Type B pancreatic cell (in vitro differentiated cells): ENCODE results near the gene APOE. TPM values are rescaled to one million over a fixed set of nuclear protein-coding genes. Genes with fewer than 3 reads are reported as not detected.
"Not testable (repeated sequence)": the region's sequence is repeated elsewhere in the genome, so short reads cannot be mapped to it uniquely, and the experiment has no call there.

Experiments
- DNase-seq: peaks from one replicate; pipeline ENCODE4 v3.0.0; 2021; ENCODE audit warnings: mixed read lengths; ENCODE audit not compliant: unreplicated experiment; ENCODE audit errors: extremely low spot score
- H3K27ac Mint-ChIP-seq: 2 replicates; pipeline ENCODE4 v1.8.0; 2021; ENCODE audit warnings: mild to moderate bottlenecking, mixed read lengths
- H3K27me3 Mint-ChIP-seq: 2 replicates; pipeline ENCODE4 v1.8.0; 2021; ENCODE audit warnings: mixed read lengths
- H3K36me3 Mint-ChIP-seq: 2 replicates; pipeline ENCODE4 v1.8.0; 2021; ENCODE audit warnings: mixed read lengths
- H3K4me1 Mint-ChIP-seq: one replicate; pipeline ENCODE4 v1.8.0; 2021; ENCODE audit warnings: mixed read lengths; ENCODE audit not compliant: unreplicated experiment
- H3K4me3 Mint-ChIP-seq: 2 replicates; pipeline ENCODE4 v1.8.0; 2021; ENCODE audit warnings: mild to moderate bottlenecking, mixed read lengths
- H3K9me3 Mint-ChIP-seq: 2 replicates; pipeline ENCODE4 v1.8.0; 2021; ENCODE audit warnings: mixed read lengths
- CTCF ChIP-seq: fragments of 200-600 bp; sonication (generic); conservative IDR thresholded peaks from 2 replicates; pipeline ENCODE4 v1.5.0; 2021; ENCODE audit warnings: antibody characterized with exemption, mild to moderate bottlenecking
- long read RNA-seq: library from polyadenylated mRNA; unstranded; transcript quantifications from one replicate; pipeline ENCODE4 v2.0.0, GENCODE V29; 2020
- total RNA-seq: library from RNA; stranded (reverse); gene quantifications from 2 replicates; pipeline ENCODE4 v1.2.1, GENCODE V29; 2021; ENCODE audit warnings: low replicate concordance

APOE gene
- total RNA-seq: 168 and 209 TPM in 2 replicates
- long read RNA-seq, partial matches to known transcripts: 0 of 1 reads
- long read RNA-seq, other reads (novel, unspliced or antisense): 0 of 1 reads

DNA sequence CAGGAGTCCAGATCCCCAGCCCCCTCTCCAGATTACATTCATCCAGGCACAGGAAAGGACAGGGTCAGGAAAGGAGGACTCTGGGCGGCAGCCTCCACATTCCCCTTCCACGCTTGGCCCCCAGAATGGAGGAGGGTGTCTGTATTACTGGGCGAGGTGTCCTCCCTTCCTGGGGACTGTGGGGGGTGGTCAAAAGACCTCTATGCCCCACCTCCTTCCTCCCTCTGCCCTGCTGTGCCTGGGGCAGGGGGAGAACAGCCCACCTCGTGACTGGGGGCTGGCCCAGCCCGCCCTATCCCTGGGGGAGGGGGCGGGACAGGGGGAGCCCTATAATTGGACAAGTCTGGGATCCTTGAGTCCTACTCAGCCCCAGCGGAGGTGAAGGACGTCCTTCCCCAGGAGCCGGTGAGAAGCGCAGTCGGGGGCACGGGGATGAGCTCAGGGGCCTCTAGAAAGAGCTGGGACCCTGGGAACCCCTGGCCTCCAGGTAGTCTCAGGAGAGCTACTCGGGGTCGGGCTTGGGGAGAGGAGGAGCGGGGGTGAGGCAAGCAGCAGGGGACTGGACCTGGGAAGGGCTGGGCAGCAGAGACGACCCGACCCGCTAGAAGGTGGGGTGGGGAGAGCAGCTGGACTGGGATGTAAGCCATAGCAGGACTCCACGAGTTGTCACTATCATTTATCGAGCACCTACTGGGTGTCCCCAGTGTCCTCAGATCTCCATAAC is at the start of gene APOE:
APOE (plus strand) TSS at position 360 of the 724 bp plus-strand sequence. CDS start 829 bp downstream, outside the sequence.
- Mint-ChIP-seq H3K9me3 (no peaks in the 10 kb centered on the region), H3K27ac (peak within 1 kb of the TSS; percentile 79), H3K4me1 (peaks cover 7% of the 10 kb centered on the region), H3K4me3 (peak within 1 kb of the TSS; percentile 91), H3K27me3 (no peaks in the 10 kb centered on the region), H3K36me3 (no peaks in the 10 kb centered on the region)
- TF ChIP-seq CTCF: no peak
- DNase-seq: no peak

DNA sequence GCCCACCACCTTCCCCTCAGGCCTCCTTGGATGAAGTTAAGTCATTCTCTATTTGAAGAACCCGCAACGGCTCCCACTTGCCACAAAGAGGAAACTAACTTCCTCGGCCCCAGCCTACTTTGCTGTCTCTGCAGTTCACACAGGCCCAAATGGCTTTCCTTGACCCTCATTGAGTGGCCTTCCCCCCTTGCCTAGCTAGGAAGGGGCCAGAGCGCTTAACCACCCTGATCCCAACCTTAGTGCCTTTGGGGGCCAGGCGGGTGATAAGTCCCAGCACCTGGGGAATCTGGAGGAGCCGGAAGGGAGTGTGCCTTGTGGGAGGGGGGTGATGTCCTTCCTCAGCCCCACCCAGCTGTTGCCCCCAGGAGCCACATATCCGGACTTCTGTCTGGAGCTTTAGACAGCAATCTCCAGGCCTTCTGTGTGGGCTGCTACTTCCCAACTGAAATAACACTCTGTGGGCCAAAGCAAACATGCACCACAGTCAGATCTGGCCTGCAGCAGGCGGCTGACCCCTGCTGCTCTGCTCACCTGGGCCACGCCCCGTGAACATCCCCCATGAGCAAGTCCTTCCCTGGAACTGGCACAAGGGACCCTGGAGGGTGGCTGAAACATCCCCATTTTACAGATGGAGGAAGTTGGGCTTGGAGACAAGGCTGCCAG is 49.0 kb upstream of the APOE start:
- Mint-ChIP-seq H3K27me3 (no peaks in the 10 kb centered on the region), H3K9me3 (no peaks in the 10 kb centered on the region), H3K27ac (peak overlapping the region; percentile 83), H3K4me3 (peak overlapping the region; percentile 50), H3K4me1 (peaks cover 16% of the 10 kb centered on the region), H3K36me3 (peaks cover 35% of the 10 kb centered on the region)
- TF ChIP-seq CTCF: no peak
- DNase-seq: no peak

DNA sequence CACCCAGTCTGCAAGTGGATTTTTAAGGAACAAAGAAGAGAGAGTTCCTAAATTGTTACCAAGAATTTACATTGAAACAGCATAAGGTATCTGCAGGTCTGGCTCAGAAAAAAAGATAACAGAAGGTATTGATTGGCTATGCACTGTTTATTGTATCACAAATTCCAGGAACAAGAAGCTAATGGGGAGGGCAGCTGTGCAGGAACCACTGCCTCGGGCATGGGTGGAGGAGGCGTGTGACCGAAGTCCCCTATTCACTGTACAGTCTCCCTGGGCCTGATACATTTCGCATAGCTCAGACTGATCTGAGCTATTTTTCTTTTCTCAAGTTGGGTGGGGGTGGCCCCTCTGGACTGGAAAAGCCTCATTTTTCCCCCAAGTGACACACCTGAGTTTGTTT is 47.8 kb upstream of the APOE start:
- H3K4me3 Mint-ChIP-seq: peak overlapping the region; percentile 76
- no peaks in the 10 kb centered on the region for H3K9me3 Mint-ChIP-seq
- peaks cover 33% of the 10 kb centered on the region for H3K36me3 Mint-ChIP-seq
- no peak for TF ChIP-seq CTCF
- peaks cover 14% of the 10 kb centered on the region for H3K4me1 Mint-ChIP-seq
- H3K27me3 Mint-ChIP-seq: no peaks in the 10 kb centered on the region
- DNase-seq: no peak
- H3K27ac Mint-ChIP-seq: peak overlapping the region; percentile 85

- not testable (repeated sequence) for H3K4me1 Mint-ChIP-seq, H3K27me3 Mint-ChIP-seq, DNase-seq, H3K4me3 Mint-ChIP-seq, H3K9me3 Mint-ChIP-seq
- H3K36me3 Mint-ChIP-seq: peaks cover 25% of the 10 kb centered on the region
- H3K27ac Mint-ChIP-seq: peak overlapping the region; percentile 40
Observed at GRCh38 chr19:44861576-44861975, 44.0 kb upstream of the APOE start.

DNA sequence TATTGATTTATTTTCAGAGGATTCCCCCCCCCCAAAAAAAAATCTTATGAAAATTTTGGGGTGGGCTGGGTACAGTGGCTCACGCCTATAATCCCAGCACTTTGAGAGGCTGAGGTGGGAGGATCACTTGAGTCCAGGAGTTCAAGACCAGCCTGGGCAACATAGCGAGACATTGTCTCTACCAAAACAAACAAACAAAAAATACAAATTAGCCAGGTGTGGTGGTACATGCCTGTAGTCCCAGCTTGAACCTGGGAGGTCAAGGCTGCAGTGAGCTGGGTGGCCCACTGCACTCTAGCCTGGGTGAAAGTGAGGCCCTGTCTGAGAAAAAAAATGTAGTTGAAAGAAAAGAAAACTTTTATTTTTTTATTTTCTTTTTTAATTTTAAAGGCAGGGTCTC is 41.6 kb upstream of the APOE start:
- H3K27ac Mint-ChIP-seq: no peak overlapping the region
- H3K4me1 Mint-ChIP-seq: peaks cover 4% of the 10 kb centered on the region
- no peaks in the 10 kb centered on the region for H3K9me3 Mint-ChIP-seq
- no peak for DNase-seq
- no peak for TF ChIP-seq CTCF
- H3K36me3 Mint-ChIP-seq: peaks cover 31% of the 10 kb centered on the region
- H3K27me3 Mint-ChIP-seq: no peaks in the 10 kb centered on the region
- H3K4me3 Mint-ChIP-seq: no peak overlapping the region

GRCh38 chr19:44865196-44865767 is 40.3 kb upstream of the APOE start:
- DNase-seq: no peak
- no peak for TF ChIP-seq CTCF
- peaks cover 34% of the 10 kb centered on the region for H3K36me3 Mint-ChIP-seq
- H3K27ac Mint-ChIP-seq: no peak overlapping the region
- H3K4me1 Mint-ChIP-seq: peaks cover 4% of the 10 kb centered on the region
- H3K4me3 Mint-ChIP-seq: no peak overlapping the region
- H3K27me3 Mint-ChIP-seq: no peaks in the 10 kb centered on the region
- no peaks in the 10 kb centered on the region for H3K9me3 Mint-ChIP-seq
